Thyroid gland (tissue), 4 donors: Measurements from ENCODE around the gene SSTR4.
"Not testable (repeated sequence)": the region's sequence is repeated elsewhere in the genome, so short reads cannot be mapped to it uniquely, and the experiment has no call there.

Source experiments
- POLR2A ChIP-seq, 2 donors: fragments of 450-650 bp; IDR thresholded peaks; one replicate each; pipeline ENCODE4 v1.6.1; 2017; ENCODE audit warnings: antibody characterized with exemption in 2 of 2, mild to moderate bottlenecking in 2 of 2, moderate library complexity in 1 of 2
- TF ChIP-seq, protein P1 (sequence below), 6 experiments: fragments of 200-600 bp in 3 of 6; fragments of 450-650 bp in 3 of 6; sonication (generic) in 3 of 6; IDR thresholded peaks; one replicate each; pipeline ENCODE4 v1.5.1; 2016 to 2019; ENCODE audit warnings: antibody characterized with exemption in 6 of 6, mild to moderate bottlenecking in 2 of 6, inconsistent platforms in 1 of 6, moderate library complexity in 1 of 6

DNA sequence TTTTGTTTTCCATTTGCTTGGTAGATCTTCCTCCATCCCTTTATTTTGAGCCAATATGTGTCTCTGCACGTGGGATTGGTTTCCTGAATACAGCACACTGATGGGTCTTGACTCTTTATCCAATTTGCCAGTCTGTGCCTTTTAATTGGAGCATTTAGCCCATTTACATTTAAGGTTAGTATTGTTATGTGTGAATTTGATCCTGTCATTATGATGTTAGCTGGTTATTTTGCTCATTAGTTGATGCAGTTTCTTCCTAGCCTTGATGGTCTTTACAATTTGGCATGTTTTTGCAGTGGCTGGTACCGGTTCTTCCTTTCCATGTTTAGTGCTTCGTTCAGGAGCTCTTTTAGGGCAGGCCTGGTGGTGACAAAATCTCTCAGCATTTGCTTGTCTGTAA, 43.7 kb upstream of the SSTR4 start:
- TF ChIP-seq POLR2A (IDR thresholded peaks at IDR 0.05) = not testable (repeated sequence)
- TF ChIP-seq, protein P1, sequence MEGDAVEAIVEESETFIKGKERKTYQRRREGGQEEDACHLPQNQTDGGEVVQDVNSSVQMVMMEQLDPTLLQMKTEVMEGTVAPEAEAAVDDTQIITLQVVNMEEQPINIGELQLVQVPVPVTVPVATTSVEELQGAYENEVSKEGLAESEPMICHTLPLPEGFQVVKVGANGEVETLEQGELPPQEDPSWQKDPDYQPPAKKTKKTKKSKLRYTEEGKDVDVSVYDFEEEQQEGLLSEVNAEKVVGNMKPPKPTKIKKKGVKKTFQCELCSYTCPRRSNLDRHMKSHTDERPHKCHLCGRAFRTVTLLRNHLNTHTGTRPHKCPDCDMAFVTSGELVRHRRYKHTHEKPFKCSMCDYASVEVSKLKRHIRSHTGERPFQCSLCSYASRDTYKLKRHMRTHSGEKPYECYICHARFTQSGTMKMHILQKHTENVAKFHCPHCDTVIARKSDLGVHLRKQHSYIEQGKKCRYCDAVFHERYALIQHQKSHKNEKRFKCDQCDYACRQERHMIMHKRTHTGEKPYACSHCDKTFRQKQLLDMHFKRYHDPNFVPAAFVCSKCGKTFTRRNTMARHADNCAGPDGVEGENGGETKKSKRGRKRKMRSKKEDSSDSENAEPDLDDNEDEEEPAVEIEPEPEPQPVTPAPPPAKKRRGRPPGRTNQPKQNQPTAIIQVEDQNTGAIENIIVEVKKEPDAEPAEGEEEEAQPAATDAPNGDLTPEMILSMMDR (IDR thresholded peaks at IDR 0.05) = not testable (repeated sequence)
